Heart left ventricle (tissue), 13 donors: Measurements from ENCODE around the gene S100A9.

ENCODE experiments used
- POLR2A ChIP-seq, 2 donors: fragments of 450-650 bp; IDR thresholded peaks; one replicate each; pipeline ENCODE4 v1.6.1; 2017; ENCODE audit warnings: antibody characterized with exemption in 2 of 2, mild to moderate bottlenecking in 2 of 2, moderate library complexity in 2 of 2
- TF ChIP-seq, protein P1 (sequence below), 12 donors: fragments of 200-600 bp; sonication (generic) in 4 of 12; IDR thresholded peaks; one replicate each; pipeline versions ENCODE4 v1.5.0 to v1.8.0; 2018 to 2022; ENCODE audit warnings: antibody characterized with exemption in 12 of 12, mild to moderate bottlenecking in 5 of 12
- donor health status: ischemic (EF 13 %, LVEDD 7.1; RV severe dilation, severe dysfunction).
- donor health status: DM: no; HTN: yes; CAD: no.
- donor health status: DM: no; HTN: no; CAD: no.
- donor health status: ischemic (EF 25% LVEDD 6.9; RV normal size, moderate dysfunction).
- donor health status: ischemic (EF 25% LVEDD 5.7; RV mildly dilated, moderate dysfunction).
- donor health status: ischemic (EF 35%, LVEDD 5.7; RV mildly dilated, moderate dysfunction).
- donor health status: nonischemic (EF 11% LVEDD 7.7; RV severe dilation, severe dysfunction).
- donor health status: DM: yes; HTN: yes; CAD: no.
- donor health status: PGD.
- donor health status: ischemic (EF 29% LVEDD 5.4; RV normal size, mild dysfunction).
- donor health status: nonischemic (EF 23%, LVEDD 6.1; RV moderate dilation, normal function).

DNA sequence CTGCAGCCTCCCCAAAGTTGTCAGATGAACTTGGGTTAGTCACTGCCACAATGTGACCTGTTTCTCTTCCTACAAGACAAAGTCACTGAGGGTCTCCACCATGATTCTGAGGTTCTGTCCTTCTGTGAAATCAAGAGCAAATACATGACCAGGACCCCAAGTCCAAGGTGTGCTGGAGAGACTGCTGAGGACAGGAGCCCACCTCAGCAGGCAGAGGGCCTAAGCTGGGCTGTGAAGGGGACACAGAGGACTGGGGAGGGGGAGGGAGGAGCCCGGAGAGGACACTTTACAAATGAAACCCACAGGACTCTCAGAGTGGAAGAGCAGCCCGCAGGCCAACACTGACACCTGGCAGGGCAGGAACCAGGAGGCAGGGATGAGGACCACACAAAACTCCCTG is 48.2 kb upstream of the S100A9 start:
- TF ChIP-seq, protein P1, sequence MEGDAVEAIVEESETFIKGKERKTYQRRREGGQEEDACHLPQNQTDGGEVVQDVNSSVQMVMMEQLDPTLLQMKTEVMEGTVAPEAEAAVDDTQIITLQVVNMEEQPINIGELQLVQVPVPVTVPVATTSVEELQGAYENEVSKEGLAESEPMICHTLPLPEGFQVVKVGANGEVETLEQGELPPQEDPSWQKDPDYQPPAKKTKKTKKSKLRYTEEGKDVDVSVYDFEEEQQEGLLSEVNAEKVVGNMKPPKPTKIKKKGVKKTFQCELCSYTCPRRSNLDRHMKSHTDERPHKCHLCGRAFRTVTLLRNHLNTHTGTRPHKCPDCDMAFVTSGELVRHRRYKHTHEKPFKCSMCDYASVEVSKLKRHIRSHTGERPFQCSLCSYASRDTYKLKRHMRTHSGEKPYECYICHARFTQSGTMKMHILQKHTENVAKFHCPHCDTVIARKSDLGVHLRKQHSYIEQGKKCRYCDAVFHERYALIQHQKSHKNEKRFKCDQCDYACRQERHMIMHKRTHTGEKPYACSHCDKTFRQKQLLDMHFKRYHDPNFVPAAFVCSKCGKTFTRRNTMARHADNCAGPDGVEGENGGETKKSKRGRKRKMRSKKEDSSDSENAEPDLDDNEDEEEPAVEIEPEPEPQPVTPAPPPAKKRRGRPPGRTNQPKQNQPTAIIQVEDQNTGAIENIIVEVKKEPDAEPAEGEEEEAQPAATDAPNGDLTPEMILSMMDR (IDR thresholded peaks at IDR 0.05): no peak
- no peak for TF ChIP-seq POLR2A (IDR thresholded peaks at IDR 0.05)
